Measurements from ENCODE around the gene CEBPZ.

CEBPZ gene

GRCh38 chr2:37219046-37219445, 12.3 kb downstream of the CEBPZ start:
- peaks cover under 1% of the 10 kb centered on the region; the same call in 1 of the 2 replicates for H4K20me1 ChIP-seq (ENCODE audit: low read depth, low read length)
- H3F3A ChIP-seq (ENCODE audit: insufficient read depth): peaks cover 6% of the 10 kb centered on the region; the same call in 1 of the 2 replicates
- H3K27ac ChIP-seq (ENCODE audit: low read depth, low read length): no peak overlapping the region
- H3K9me3 ChIP-seq (ENCODE audit: insufficient read depth, low read length): no peaks in the 10 kb centered on the region
- peaks cover 48% of the 10 kb centered on the region; the same call in 1 of the 2 replicates for H3K36me3 ChIP-seq (ENCODE audit: low read length)
- no peak overlapping the region for H3K4me3 ChIP-seq (ENCODE audit: insufficient read depth, low read length, poor library complexity, severe bottlenecking)
- no peak overlapping the region for H2AFZ ChIP-seq (ENCODE audit: low read depth, low read length, severe bottlenecking)
- peaks cover 18% of the 10 kb centered on the region for H3K79me2 ChIP-seq (ENCODE audit: insufficient read depth, low read length)
- H3K9ac ChIP-seq (ENCODE audit: low read length): no peak overlapping the region
- TF ChIP-seq, protein P1, sequence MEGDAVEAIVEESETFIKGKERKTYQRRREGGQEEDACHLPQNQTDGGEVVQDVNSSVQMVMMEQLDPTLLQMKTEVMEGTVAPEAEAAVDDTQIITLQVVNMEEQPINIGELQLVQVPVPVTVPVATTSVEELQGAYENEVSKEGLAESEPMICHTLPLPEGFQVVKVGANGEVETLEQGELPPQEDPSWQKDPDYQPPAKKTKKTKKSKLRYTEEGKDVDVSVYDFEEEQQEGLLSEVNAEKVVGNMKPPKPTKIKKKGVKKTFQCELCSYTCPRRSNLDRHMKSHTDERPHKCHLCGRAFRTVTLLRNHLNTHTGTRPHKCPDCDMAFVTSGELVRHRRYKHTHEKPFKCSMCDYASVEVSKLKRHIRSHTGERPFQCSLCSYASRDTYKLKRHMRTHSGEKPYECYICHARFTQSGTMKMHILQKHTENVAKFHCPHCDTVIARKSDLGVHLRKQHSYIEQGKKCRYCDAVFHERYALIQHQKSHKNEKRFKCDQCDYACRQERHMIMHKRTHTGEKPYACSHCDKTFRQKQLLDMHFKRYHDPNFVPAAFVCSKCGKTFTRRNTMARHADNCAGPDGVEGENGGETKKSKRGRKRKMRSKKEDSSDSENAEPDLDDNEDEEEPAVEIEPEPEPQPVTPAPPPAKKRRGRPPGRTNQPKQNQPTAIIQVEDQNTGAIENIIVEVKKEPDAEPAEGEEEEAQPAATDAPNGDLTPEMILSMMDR (IDR thresholded peaks at IDR 0.05; ENCODE audit: insufficient read depth, low read length, poor library complexity, severe bottlenecking): no peak
- TF ChIP-seq EZH2phosphoT487 (conservative IDR thresholded peaks at IDR 0.05; ENCODE audit: low read length): no peak
- H3K27me3 ChIP-seq (ENCODE audit: low read length): no peaks in the 10 kb centered on the region
- no peaks in the 10 kb centered on the region for H3K9me2 ChIP-seq (replicated peaks; ENCODE audit: insufficient read depth, low read length)
- no peak overlapping the region for H3K4me2 ChIP-seq (ENCODE audit: low read depth, low read length, poor library complexity, severe bottlenecking)

- TF ChIP-seq, protein P1 (IDR thresholded peaks at IDR 0.05; ENCODE audit: insufficient read depth, low read length, poor library complexity, severe bottlenecking): no peak
- TF ChIP-seq EZH2phosphoT487 (conservative IDR thresholded peaks at IDR 0.05; ENCODE audit: low read length): no peak
- peaks cover 62% of the 10 kb centered on the region for H3K36me3 ChIP-seq (ENCODE audit: low read length)
- peak overlapping the region; percentile 23; the same call in 1 of the 2 replicates for H3K27ac ChIP-seq (ENCODE audit: low read depth, low read length)
- peaks cover 4% of the 10 kb centered on the region; the same call in 1 of the 2 replicates for H3K79me2 ChIP-seq (ENCODE audit: insufficient read depth, low read length)
- no peaks in the 10 kb centered on the region for H4K20me1 ChIP-seq (ENCODE audit: low read depth, low read length)
- no peaks in the 10 kb centered on the region for H3K9me3 ChIP-seq (ENCODE audit: insufficient read depth, low read length)
- H3K27me3 ChIP-seq (ENCODE audit: low read length): no peaks in the 10 kb centered on the region
- H3K4me3 ChIP-seq (ENCODE audit: insufficient read depth, low read length, poor library complexity, severe bottlenecking): no peak overlapping the region
- no peak overlapping the region for H3K4me2 ChIP-seq (ENCODE audit: low read depth, low read length, poor library complexity, severe bottlenecking)
- peaks cover 17% of the 10 kb centered on the region for H3F3A ChIP-seq (ENCODE audit: insufficient read depth)
- H3K9me2 ChIP-seq (replicated peaks; ENCODE audit: insufficient read depth, low read length): no peaks in the 10 kb centered on the region
- H3K9ac ChIP-seq (ENCODE audit: low read length): no peak overlapping the region
- H2AFZ ChIP-seq (ENCODE audit: low read depth, low read length, severe bottlenecking): no peak overlapping the region
Measured at GRCh38 chr2:37215250-37215649, 16.1 kb downstream of the CEBPZ start.

DNA sequence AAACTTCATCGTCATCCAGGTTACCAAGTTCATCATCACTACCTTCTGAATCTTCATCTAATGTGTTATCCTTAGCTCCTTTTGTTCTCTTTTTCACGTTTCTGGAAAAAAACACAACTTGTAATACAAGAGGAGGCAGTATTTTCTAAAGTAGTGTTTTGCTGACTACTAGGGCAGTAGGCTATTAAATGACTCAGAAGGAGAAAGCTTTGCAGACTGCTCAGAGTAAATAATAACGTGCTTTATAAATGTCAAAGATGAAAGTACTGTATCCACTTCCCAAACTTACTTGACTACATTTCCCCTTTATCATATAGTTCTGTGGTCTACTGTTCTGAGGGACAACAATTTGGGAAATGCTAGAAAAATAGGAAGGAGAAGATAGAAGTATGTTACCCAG, 19.5 kb downstream of the CEBPZ start:
- H3K9ac ChIP-seq (ENCODE audit: low read length): no peak overlapping the region
- H3K4me2 ChIP-seq (ENCODE audit: low read depth, low read length, poor library complexity, severe bottlenecking): no peak overlapping the region
- H3K4me3 ChIP-seq (ENCODE audit: insufficient read depth, low read length, poor library complexity, severe bottlenecking): no peak overlapping the region
- H3K36me3 ChIP-seq (ENCODE audit: low read length): peaks cover 89% of the 10 kb centered on the region
- peaks cover 33% of the 10 kb centered on the region for H3K79me2 ChIP-seq (ENCODE audit: insufficient read depth, low read length)
- peaks cover 17% of the 10 kb centered on the region for H3F3A ChIP-seq (ENCODE audit: insufficient read depth)
- no peaks in the 10 kb centered on the region for H3K9me3 ChIP-seq (ENCODE audit: insufficient read depth, low read length)
- TF ChIP-seq EZH2phosphoT487 (conservative IDR thresholded peaks at IDR 0.05; ENCODE audit: low read length): no peak
- TF ChIP-seq, protein P1 (IDR thresholded peaks at IDR 0.05; ENCODE audit: insufficient read depth, low read length, poor library complexity, severe bottlenecking): no peak
- H3K27ac ChIP-seq (ENCODE audit: low read depth, low read length): no peak overlapping the region
- H4K20me1 ChIP-seq (ENCODE audit: low read depth, low read length): no peaks in the 10 kb centered on the region; the same call in 1 of the 2 replicates
- H2AFZ ChIP-seq (ENCODE audit: low read depth, low read length, severe bottlenecking): no peak overlapping the region
- H3K27me3 ChIP-seq (ENCODE audit: low read length): no peaks in the 10 kb centered on the region
- no peaks in the 10 kb centered on the region for H3K9me2 ChIP-seq (replicated peaks; ENCODE audit: insufficient read depth, low read length)

Measured in SU-DHL-6 (cell line).